Gastrocnemius medialis (tissue), 4 donors: ENCODE results near the gene MYO18B. TPM values are rescaled to one million over a fixed set of nuclear protein-coding genes. Genes with fewer than 3 reads are reported as not detected.

ENCODE experiments used
- ATAC-seq, 2 donors: fragments of 150-250 bp; one replicate each; pipeline ENCODE4 v1.9.1; 2016
- DNase-seq, 2 donors: peaks; one replicate each; pipeline ENCODE4 v3.0.0-alpha.2; 2019
- H3K27ac ChIP-seq, 4 donors: fragments of 200-600 bp; sonication (generic); 1 replicate in 1 of 4; 2 replicates in 3 of 4; pipeline ENCODE4 v1.5.1; 2016 to 2018; ENCODE audit warnings: mild to moderate bottlenecking in 2 of 4, moderate library complexity in 1 of 4
- H3K27me3 ChIP-seq, 3 donors: fragments of 200-600 bp; sonication (generic) in 2 of 3; 1 replicate in 1 of 3; 2 replicates in 2 of 3; pipeline versions ENCODE4 v1.5.1 to v1.6.0; 2016 to 2019; ENCODE audit warnings: mild to moderate bottlenecking in 1 of 3, moderate library complexity in 1 of 3
- H3K36me3 ChIP-seq, 2 donors: fragments of 200-600 bp; sonication (generic) in 1 of 2; one replicate each; pipeline ENCODE4 v1.5.1; 2017 to 2018
- H3K4me1 ChIP-seq, 2 donors: fragments of 200-600 bp; sonication (generic) in 1 of 2; one replicate each; pipeline ENCODE4 v1.5.1; 2016 to 2017; ENCODE audit warnings: mild to moderate bottlenecking in 2 of 2
- H3K4me3 ChIP-seq, 4 donors: fragments of 200-600 bp; sonication (generic) in 3 of 4; 1 replicate in 1 of 4; 2 replicates in 3 of 4; pipeline ENCODE4 v1.5.1; 2016 to 2019; ENCODE audit warnings: mild to moderate bottlenecking in 2 of 4
- H3K9me3 ChIP-seq, 3 donors: fragments of 200-600 bp; sonication (generic) in 2 of 3; 1 replicate in 1 of 3; 2 replicates in 2 of 3; pipeline ENCODE4 v1.5.1; 2016 to 2019
- CTCF ChIP-seq, 5 experiments: fragments of 450-650 bp in 3 of 5; fragments of 200-600 bp in 2 of 5; sonication (generic) in 2 of 5; IDR thresholded peaks in 4 of 5; conservative IDR thresholded peaks in 1 of 5; 1 replicate in 4 of 5; 2 replicates in 1 of 5; pipeline ENCODE4 v1.5.1; 2016 to 2019; ENCODE audit warnings: antibody characterized with exemption in 5 of 5, mild to moderate bottlenecking in 3 of 5, moderate library complexity in 3 of 5
- POLR2A ChIP-seq, 2 donors: fragments of 450-650 bp; IDR thresholded peaks; one replicate each; pipeline ENCODE4 v1.6.1; 2017; ENCODE audit warnings: antibody characterized with exemption in 2 of 2, mild to moderate bottlenecking in 2 of 2, moderate library complexity in 2 of 2
- in situ Hi-C, 4 donors: fragments of 200-750 bp; cut with MboI; loops; one replicate each; pipeline versions ENCODE4 v1.15.0 to v1.8.0; 2017; ENCODE audit warnings: low sequenced_read_pairs in 4 of 4
- intact Hi-C: fragments of 100-400 bp; cut with DNase I; formaldehyde crosslinking; loops from one replicate; pipeline ENCODE4 v1.15.1; 2023; ENCODE audit warnings: low total_unique reads
- total RNA-seq, 4 donors: library from RNA; depleted of rRNA; stranded (reverse); fragments of >200 nt; gene quantifications; one replicate each; pipeline versions ENCODE4 v1.1.0 to v1.2.3, GENCODE V29; 2016

The MYO18B gene
- total RNA-seq, 4 donors from 2014 or later: 273 to 408 (median 362) TPM

- DNase-seq: no peak
- H3K4me3 ChIP-seq: no peak overlapping the region
- in situ Hi-C loops: no loop called here
- no peaks in the 10 kb centered on the region for H3K27me3 ChIP-seq
- H3K36me3 ChIP-seq: peaks cover 0 to 52% of the 10 kb centered on the region in 2 donors
- no peaks in the 10 kb centered on the region for H3K9me3 ChIP-seq
- intact Hi-C loops: no loop called here
- ATAC-seq: no peak
- peaks cover 8 to 18% of the 10 kb centered on the region in 2 donors for H3K4me1 ChIP-seq
- no peak overlapping the region for H3K27ac ChIP-seq
- TF ChIP-seq POLR2A (IDR thresholded peaks at IDR 0.05): no peak
- TF ChIP-seq CTCF (IDR thresholded peaks at IDR 0.05 in 4 of 5, conservative IDR thresholded peaks at IDR 0.05 in 1 of 5): no peak
Measured at GRCh38 chr22:25896098-25896497, 154.1 kb downstream of the MYO18B start.

GRCh38 chr22:25896592-25896991, 154.6 kb downstream of the MYO18B start:
- ATAC-seq (no peak), DNase-seq (no peak)
- Histone ChIP-seq H3K27ac (no peak overlapping the region), H3K36me3 (peaks cover 0 to 50% of the 10 kb centered on the region in 2 donors), H3K4me1 (peaks cover 8 to 18% of the 10 kb centered on the region in 2 donors), H3K9me3 (no peaks in the 10 kb centered on the region), H3K27me3 (no peaks in the 10 kb centered on the region), H3K4me3 (no peak overlapping the region)
- intact Hi-C loops: no loop called here
- no peak for TF ChIP-seq CTCF (IDR thresholded peaks at IDR 0.05 in 4 of 5, conservative IDR thresholded peaks at IDR 0.05 in 1 of 5)
- no peak for TF ChIP-seq POLR2A (IDR thresholded peaks at IDR 0.05)
- in situ Hi-C loops: no loop called here

- H3K27me3 ChIP-seq: no peaks in the 10 kb centered on the region
- DNase-seq: no peak
- H3K27ac ChIP-seq: peak overlapping the region in 3 of 4 donors; percentile 13 to 61 (median 54)
- TF ChIP-seq POLR2A (IDR thresholded peaks at IDR 0.05) (no peak), CTCF (IDR thresholded peaks at IDR 0.05 in 4 of 5, conservative IDR thresholded peaks at IDR 0.05 in 1 of 5) (peak in 2 of 5 experiments; percentile 5 to 17)
- no peaks in the 10 kb centered on the region for H3K9me3 ChIP-seq
- peaks cover 0 to 66% of the 10 kb centered on the region in 2 donors for H3K36me3 ChIP-seq
- in situ Hi-C loops (no loop called here), intact Hi-C loops (no loop called here)
- ATAC-seq: no peak
- H3K4me3 ChIP-seq: no peak overlapping the region
- peaks cover 8 to 18% of the 10 kb centered on the region in 2 donors for H3K4me1 ChIP-seq
Measured at GRCh38 chr22:25898707-25899365, 156.8 kb downstream of the MYO18B start.

DNA sequence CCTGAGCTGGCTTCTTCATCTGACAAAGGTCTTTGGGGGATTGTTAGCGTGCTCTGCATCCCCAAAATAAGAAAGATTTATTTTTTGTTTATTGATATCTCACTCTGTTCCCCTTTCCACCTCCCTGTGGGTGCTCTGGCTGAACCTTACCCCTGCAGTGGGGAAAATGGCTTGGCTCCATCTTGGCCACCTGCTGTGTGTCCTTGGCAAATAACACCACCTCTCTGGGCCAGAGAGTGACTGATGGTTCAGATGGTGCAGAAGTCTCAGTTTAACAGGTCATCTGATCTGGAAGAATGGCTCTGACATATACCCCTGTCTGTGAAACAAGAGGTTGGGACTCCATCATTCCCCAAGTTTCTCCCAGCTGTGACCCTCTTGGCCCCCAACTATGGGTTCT, 157.6 kb downstream of the MYO18B start:
- in situ Hi-C loops (no loop called here), intact Hi-C loops (no loop called here)
- H3K4me3 ChIP-seq: no peak overlapping the region
- no peak for TF ChIP-seq CTCF (IDR thresholded peaks at IDR 0.05 in 4 of 5, conservative IDR thresholded peaks at IDR 0.05 in 1 of 5)
- TF ChIP-seq POLR2A (IDR thresholded peaks at IDR 0.05): no peak
- no peaks in the 10 kb centered on the region for H3K27me3 ChIP-seq
- H3K27ac ChIP-seq: peak overlapping the region in 3 of 4 donors; percentile 51 to 61 (median 54)
- H3K4me1 ChIP-seq: peaks cover 8 to 18% of the 10 kb centered on the region in 2 donors
- ATAC-seq (no peak), DNase-seq (no peak)
- peaks cover 0 to 74% of the 10 kb centered on the region in 2 donors for H3K36me3 ChIP-seq
- H3K9me3 ChIP-seq: no peaks in the 10 kb centered on the region
